GM04504 (cell line): ENCODE measurements around the gene COL8A1.
"Not testable (repeated sequence)": the region's sequence is repeated elsewhere in the genome, so short reads cannot be mapped to it uniquely, and the experiment has no call there.

Experiments used
- DNase-seq: peaks from one replicate; pipeline ENCODE4 v3.0.0-alpha.2; 2012; ENCODE audit warnings: low read depth

Gene COL8A1

DNA sequence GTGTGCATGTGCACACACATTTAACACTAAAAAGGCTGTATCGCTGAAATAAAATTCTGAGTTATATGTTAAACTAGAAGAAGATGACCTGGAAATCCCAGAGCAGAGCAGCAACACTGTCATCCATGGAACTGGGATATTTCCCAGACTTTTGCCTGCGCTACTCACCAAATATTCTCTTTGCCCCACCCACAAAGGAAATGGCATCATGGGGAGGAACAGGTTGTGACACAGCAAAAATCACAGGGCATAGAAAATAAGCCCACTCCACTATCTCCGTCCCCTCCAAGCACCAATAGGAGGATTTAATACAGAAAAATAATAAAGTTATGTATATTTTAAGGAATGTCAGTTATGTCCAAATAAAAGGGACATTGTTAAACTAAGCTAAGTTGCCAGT lies 71.7 kb downstream of the COL8A1 start:
- no peak for DNase-seq

DNA sequence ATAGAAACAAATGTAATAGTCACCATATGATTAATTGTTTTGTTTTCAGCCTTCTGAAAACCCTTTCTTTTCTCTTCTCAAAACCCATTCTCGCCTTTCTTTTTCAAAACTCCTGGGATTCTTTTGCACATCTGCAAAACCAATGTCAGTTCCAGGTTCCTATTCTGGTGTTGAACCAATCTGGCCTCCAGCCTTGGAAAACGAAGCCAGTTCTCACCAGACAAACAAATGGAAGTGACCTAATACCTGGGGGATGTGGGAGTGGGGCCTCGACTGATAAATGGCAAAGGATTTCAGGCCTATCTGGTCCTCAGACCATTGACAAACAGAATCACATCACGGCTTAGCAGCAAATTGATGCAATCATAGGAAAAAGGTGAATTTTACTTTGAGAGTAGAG lies 73.0 kb downstream of the COL8A1 start:
- no peak for DNase-seq

DNA sequence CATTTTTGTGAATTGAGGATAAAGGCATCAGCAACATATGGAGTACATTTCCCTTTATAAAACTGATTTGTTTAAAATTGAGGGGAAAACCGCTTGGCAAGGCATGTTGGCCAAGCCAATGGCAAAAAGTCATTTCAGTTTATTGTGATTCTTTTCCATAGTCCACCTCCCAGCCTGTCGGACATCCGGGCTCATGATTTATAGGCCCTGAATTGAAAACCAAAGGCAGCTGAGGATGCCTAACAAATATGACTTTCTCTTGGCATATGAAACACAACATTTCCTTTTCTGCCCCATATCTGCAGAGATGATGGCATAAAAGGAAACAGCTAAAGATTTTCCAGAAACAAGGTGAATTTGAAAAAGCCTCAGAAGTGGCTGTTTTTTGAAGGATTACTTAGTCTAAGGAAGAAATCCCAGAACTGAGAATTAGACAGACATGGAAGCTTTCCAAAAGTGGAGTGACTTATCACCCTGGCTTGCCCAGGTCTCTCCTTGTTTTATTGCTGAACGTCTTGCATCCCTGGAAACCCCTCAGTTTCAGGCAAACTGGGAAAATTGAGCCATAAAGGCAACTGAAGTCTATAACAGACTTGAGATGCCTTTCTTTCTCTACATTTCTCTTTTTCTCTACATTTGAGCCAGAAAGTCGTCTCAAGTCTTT lies 74.0 kb downstream of the COL8A1 start:
- no peak for DNase-seq

DNA sequence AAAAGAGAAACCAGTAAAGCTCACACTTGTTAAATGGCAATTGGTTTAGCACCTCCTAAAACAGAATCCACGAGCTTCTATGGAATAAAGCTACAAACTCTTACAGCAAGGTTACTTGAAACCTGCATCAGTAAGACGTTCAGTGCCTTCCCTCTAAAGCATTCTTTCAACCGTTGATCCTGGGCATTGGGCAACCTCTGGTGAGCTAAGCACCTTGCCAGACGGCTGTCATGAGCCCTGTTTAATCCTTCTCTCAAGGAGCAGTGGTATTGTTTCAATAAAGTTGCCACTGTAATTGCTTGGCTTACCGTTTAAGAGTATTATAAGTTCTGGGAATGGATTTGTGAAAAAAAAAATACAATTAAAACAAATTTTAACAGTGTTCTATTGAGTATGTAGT lies 75.0 kb downstream of the COL8A1 start:
- DNase-seq: no peak

DNA sequence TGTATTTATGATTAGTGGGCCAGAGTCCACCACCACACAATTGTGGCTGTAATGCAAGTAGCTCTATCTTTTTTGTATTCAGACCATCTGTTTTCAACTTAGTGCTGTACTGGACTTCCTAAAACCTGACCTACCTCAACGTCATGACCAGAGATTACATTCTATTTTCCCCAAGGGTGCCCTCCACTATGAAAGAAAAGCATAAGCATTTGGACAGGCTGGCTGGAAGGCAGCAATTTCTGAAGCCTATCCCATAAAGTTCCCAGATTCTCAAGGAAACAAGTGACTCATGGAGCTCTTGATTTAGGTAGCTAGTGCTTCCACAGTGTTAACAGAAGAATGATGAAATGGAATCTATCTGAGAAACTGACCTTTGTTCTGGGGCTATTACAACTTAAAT lies 75.8 kb downstream of the COL8A1 start:
- DNase-seq: no peak

DNA sequence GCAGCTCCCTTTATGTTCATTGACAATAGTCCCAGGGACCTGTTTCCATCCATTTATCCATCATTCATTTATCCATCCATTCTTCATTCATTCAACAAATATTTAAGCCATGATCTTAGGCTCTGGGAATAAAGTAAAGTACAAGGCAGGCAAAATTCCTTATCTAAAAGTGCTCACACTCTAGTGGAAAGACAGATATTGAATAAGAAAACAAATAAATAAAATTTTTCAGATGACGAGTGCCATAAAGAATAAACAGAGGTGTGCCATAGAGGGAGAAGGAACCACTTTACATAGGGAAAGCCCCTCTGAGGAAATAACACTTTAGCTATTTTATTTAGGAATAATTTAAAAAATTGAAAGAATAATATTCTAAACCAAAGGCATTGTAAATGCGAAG lies 76.2 kb downstream of the COL8A1 start:
- DNase-seq: no peak

DNA sequence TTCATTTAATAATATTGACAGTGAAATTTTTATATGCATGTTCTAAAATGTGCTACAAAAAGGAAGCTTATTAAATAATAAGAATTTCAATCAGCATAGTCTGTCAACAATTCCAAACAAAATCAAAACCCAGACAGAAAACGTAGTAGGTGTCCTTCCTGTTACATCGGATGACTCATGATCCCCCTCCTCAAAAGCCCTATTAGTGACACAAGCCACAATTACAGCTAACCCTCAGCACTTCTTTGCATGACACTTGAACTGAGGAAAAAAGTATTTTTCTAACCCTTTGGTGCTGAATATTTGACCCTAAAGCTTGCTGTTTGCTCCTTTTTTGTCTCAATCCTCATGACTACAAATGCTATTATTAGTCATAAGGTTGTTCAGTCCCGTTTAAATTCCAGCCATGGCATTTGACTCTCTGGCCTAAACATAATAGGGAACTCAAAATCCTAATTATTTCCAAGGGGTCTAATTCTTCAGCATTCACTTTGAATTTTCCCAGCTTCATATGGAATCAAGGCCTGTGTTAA lies 78.1 kb downstream of the COL8A1 start:
- no peak for DNase-seq

DNA sequence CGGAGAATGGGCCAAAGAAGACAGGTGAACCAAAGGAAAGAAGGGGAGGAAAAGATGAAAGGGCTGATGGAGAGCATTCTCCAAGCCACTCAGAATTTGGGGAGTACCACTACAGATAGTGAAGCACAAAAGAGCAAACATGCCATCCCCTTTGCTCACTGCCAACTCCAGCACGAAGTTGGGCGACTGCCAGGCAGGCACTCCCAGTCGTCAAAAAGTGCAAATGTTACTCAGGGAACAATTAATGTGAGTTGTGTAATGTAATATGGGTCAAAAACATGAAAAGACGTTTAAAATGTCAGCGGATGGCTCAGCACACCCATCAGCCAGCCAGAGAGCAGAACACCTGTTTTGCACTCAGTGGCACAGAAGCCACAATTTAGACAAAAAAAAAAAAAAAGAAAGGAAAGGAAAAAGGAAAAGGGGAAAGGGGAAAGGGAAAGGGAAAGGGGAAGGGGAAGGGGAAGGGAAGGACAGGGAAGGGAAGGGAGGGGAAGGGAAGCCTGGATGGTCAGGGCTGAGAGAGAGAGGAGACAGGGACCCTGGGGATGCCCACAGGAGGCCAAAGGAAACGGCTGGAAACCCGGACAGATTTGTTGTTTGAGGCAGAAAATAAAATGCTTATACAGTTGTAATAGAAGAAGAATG lies 82.7 kb downstream of the COL8A1 start:
- DNase-seq: no peak

DNA sequence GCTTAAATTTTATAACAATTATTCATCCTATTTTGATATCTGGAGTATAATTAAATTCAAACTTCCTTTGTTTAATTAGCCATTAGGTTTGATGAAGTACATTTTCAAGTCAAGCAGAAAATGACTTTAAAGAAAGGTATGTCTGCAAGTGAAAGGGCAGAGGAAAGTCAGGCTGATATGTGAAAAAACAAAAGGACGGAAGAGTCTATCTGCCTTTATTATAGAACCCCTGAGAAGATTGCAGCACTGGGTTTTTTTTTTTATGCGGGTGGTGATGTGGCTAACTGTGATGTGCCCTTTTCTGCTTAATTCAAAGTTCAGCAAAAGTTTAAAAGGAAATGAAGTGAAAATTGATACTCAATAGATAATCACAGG lies 83.2 kb downstream of the COL8A1 start:
- no peak for DNase-seq

DNA sequence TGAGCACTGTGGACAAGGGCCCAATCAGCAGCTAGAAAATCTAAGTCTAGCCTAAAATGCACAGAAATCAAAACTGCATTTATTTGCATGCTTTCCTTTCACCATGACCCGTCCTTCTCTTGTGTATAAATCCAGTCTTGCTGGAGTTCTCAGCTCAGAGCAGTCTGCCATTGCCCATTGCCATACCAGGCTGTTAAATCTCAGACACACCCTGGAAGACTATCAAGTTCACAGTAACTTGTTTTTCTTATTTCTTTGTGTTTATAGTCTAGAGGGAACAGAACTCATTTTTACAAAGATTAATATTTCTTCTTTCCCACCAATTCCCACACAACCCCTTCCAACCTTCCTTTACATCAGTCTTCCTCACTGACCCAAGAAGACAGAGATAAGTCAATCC lies 85.9 kb downstream of the COL8A1 start:
- no peak for DNase-seq

DNA sequence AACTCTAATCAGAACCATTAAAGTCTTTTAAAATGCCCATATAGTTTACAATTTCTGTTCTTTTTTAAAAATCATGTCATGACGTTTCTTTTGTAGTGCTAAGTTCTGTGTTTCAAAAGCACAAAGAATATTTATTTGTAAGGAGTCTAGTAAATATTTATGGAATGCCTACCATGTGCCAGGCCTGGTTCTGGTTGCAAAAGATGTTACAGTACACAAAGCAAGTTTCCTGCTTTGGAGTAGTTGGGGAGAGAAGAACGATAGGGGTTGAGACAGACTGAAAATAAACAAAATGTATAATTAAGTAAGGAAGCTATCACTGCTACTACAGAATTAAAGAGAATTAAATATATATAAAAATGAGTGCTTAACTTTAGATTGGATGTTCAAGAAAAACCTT lies 92.5 kb downstream of the COL8A1 start:
- DNase-seq: no peak

DNA sequence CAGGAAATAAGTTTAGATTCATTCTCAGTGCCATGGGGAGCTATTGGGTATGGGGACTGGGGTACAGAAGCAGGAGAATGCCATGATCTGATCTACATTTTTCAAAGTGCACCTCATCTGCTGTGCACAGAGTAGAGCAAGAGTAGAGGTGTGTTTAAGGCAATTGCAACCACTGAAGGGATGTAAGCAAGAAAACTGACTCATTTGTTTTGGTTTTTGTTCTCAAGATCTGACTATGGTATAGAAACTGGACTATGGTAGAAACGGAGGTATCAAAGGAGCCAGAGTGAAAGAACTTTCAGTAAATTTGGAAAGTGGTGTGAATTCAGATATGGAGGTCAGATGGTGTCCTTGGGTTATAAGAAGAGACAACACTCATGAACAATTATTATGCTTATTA lies 93.1 kb downstream of the COL8A1 start:
- DNase-seq: no peak

DNA sequence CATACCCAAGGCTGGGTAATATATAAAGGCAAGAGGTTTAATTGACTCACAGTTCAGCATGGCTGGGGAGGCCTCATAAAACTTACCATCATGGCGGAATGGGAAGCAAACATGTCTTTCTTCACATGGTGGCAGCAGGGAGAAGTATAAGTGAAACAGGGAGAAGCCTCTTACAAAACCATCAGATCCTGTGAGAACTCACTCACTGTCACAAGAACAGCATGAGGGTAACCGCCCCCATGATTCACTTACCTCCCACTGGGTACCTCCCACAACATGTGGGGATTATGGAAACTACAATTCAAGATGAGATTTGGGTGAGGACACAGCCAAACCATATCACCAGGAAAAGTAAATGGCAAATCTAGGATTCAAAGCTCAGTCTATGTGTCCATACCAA lies 102.0 kb downstream of the COL8A1 start:
- DNase-seq: not testable (repeated sequence)

DNA sequence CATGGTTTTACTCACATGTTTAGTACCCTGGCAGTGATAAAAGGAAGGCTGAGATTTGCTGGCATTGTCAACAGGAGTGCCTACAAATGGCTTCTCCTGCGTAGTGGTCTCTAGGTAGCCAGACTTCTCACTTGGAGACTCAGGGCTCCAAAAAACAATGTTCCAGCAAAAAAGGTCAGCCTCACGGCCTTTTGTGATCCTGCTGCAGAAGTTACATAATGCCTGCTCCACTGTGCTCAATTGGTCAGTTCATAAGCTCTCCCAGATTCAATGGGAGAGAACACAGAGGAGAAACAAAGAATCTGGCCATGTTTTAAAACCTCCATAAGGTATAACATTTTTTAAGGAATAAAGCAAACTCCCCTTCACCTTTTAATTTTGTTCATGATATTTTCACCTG lies 103.2 kb downstream of the COL8A1 start:
- no peak for DNase-seq

DNA sequence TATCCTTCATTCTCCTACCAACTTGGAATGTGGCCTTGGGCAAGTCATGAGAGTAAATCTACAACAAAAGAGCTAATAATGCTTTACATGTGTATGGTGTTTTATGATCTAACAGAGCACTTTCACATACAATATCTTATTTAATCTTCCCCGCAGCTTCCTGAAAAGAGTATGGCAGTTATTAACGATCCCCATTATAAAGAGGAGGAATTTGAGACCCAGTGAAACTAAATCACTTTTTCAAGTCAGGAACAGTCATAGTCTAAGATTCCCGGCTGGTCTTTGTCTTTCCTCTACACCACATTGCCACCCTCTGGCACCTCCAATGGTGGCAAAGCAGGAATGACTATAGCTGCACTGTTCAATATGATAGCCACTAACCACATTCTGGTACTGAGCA lies 109.5 kb downstream of the COL8A1 start:
- no peak for DNase-seq

DNA sequence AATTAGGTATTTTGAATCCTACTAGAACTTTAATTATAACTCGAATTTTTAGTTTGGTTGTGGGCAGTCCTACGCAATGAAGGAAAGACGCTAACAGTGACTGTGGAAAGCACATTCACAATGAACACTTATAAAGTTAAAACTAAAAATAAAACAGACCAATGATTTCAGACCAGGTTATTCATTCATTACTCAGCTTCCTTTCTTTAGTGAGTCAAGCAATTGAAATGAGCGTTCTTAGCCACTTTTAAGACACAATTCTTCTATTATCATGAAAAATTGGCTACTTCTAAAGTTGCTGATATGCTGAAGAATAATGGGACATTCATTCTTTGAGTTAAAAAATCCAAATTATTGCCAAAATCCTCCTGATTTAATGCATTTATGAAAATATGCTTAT lies 113.3 kb downstream of the COL8A1 start:
- peak; percentile 34 for DNase-seq

DNA sequence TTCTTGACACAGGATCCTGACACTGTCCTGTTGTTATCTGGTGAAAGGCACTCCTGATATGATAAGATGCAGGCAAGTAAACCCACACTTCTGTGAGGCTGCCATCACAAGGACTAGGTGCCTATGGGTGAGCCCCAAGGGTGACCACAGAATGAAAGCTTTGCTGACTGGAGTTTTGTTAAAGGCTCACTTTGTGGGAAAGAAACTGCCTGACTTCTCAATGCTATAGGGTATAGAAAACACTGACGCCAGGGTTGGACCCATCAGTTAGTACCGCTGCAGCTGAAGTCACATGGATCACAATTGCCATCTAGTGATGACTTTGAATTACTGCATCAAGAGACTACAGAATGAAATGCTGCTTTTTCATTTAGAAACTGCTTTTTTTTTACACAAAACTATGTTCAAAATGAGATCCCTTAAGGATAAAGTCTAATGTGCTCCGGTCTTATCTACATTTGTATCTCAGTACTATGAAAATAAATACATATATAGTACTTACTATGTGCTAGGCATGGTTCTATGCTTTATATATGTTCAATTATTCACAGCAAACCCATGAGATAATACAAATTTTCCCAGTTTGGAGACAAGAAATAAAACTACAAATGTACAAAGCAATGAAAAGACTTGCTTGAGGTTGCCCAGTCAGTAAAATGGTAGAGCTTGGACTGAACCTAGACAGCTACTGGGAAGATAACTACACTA lies 115.0 kb downstream of the COL8A1 start:
- DNase-seq: peak; percentile 35

DNA sequence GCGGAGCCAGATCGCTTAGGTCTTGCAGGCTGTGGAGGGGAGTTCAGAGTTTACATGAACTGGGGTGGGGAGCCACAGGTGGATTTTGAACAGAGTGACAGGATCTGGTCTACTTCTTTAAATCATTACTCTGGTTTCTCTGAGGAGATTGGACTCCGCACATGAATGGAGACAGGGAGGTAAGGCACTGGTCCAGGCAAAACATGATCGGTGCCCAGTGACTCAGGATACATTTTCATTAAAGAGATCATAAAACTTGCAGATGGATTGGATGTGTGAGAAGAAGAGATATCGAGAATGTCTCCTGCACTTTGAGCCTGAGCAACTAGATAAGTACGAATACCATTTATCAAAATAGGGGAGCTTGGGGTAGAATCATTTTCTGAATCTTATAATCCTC lies 117.4 kb downstream of the COL8A1 start:
- DNase-seq: no peak

DNA sequence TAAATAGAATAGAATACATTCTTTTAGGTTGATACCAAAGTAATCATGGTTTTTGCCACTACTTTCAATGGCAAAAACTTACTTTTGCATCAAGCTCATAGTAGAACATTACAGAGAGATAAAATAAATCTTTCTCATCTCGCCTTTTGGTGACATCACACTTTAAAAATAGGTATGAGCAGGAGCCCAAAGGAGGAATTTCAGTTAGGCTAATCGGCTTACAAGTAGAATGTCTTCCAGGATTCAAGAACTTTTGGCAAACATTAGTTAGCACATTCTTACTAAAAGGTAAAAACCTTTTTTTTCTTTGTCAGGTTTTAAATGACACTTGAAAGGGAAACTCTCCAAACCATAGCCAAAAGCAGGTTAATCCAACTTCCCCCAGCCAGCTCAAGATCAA lies 119.6 kb downstream of the COL8A1 start:
- DNase-seq: no peak

DNA sequence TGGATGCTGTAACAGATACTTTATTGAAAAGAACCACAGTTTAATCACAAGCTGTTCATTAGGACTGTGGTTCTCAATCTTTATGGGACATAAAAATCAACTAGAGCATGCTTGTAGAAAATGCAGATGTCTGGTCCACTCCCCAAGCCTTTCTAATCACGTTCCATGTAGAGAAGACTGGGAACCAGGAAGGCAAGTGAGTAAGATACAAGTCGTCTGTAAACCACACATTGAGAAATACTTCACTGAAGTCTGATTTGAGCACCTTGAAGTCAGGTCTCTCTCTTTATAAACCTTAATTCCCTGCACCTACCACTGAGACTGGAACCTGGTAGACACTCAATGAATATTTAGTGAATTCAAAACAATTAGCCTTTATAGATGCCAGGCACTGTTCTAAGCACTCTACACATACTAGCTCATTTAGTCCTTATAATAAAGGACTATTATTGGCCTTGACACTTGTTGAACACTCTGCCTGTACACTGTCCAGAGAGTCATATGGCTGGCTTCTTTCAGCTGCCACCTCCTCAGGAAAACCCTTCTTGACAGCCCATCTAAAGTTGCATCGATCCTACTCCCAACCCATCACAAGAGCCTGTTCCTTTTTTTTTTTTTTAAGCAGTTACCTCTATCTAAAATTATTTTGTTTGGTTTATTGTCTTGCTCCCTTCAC lies 120.2 kb downstream of the COL8A1 start:
- no peak for DNase-seq

DNA sequence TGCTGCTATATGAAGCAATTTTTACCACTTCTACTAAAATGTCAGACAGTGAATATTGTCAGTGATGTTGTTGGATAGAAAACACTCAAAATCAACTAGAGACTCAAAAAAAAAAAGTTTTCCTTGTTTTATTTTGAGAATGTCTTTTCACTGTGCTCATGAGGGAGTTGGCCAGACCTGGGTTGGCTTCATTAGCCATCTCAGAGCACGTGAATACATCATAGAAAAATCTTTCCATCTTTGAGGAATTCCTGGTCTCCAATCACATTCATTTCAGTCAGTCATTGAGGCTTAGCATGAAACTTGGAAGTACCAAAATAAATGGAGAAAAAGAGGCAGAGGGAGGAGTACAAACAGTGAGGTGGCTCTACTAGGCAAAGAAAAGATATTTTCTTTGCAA lies 121.6 kb downstream of the COL8A1 start:
- DNase-seq: no peak

DNA sequence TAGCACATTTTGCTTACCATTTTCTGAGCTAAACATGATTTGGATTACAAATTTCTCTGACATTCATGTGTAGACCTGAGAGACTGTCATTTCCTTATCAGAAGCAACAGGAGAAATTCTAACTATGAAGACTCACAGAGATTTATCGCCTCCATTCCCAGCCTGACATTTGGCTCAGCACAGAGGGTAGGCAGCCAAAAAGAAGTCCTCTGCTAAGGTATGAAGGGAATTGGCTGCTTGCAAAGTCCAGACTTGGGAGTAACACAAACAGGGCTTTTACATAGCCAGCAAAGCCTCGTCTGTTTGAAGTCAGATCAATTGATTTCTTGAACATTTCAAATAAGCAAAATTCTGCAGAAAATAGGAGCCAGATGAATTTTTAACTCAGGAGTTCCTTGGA lies 122.2 kb downstream of the COL8A1 start:
- DNase-seq: no peak
